Muscle of back (tissue), 11 donors: ENCODE measurements around the gene CTNNBL1. TPM values are rescaled to one million over a fixed set of nuclear protein-coding genes. Genes with fewer than 3 reads are reported as not detected.
"Not testable (repeated sequence)": the region's sequence is repeated elsewhere in the genome, so short reads cannot be mapped to it uniquely, and the experiment has no call there.

Source experiments
- DNase-seq, 3 donors: peaks; one replicate each; pipeline versions ENCODE4 v3.0.0 to v3.0.0-alpha.2; 2013
- polyA plus RNA-seq, 10 donors: library from polyadenylated mRNA; unstranded; fragments of 120-200 nt; gene quantifications; one replicate each; pipeline ENCODE4 v1.2.1, GENCODE V29; 2013; ENCODE audit not compliant: insufficient read length in 10 of 10

CTNNBL1 gene
- polyA plus RNA-seq, 10 donors, result 24.6 to 48.9 (median 30.3) TPM

DNA sequence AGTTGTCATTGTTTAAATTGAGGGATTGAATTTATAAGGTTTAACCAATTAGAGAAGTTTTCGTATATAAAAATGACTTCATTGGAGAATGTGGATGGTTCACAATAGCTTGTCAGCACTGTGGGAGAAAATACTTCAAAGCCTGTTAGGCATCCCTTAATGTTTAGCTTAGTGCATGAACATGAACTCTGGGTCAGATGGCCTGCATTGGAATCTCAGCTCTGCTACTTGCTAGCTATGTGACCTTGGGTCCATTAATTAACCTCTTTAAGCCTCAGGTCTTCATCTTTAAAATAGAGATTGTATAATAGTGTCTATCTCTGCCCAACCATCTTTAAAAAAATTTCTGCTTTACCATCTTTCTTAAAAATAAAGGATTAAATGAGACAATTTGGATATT, 11.1 kb downstream of the CTNNBL1 start:
- DNase-seq, result no peak

DNA sequence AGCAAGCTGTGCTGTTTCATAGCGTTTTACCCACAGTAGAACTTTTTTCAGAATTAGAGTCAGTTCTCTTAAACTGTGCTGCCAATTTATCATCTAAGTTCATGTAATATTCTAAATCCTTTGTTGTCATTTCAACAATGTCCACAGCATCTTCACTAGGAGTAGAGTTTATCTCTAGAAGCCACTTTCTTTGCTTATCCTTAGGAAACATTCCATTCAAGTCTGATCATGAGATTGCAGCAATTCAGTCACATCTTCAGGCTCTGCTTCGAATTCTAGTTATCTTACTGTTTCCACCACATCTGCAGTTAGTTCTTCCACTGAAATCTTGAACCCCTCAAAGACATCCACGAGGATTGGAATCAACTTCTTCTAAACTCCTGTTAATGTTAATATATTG, 12.5 kb downstream of the CTNNBL1 start:
- no peak for DNase-seq

DNA sequence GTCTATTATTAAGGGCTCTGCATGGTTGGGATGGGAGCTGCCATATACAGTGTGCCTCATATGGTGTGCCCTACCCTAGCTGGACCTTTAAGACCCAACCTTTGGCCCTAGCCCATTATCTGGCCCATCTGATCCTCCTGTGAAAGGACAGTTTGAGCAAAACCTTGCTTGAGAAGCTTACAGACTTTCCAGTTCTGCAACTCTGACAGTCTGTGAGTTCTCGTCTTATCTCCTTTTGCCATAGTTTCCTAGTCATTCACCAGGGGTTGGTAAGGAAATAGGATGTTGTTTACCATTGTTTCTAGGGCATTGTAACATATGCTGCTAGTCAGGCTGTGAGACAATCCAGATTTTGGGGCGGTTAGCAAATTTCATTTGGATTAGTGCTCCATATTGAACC, 17.2 kb downstream of the CTNNBL1 start:
- no peak for DNase-seq

DNA sequence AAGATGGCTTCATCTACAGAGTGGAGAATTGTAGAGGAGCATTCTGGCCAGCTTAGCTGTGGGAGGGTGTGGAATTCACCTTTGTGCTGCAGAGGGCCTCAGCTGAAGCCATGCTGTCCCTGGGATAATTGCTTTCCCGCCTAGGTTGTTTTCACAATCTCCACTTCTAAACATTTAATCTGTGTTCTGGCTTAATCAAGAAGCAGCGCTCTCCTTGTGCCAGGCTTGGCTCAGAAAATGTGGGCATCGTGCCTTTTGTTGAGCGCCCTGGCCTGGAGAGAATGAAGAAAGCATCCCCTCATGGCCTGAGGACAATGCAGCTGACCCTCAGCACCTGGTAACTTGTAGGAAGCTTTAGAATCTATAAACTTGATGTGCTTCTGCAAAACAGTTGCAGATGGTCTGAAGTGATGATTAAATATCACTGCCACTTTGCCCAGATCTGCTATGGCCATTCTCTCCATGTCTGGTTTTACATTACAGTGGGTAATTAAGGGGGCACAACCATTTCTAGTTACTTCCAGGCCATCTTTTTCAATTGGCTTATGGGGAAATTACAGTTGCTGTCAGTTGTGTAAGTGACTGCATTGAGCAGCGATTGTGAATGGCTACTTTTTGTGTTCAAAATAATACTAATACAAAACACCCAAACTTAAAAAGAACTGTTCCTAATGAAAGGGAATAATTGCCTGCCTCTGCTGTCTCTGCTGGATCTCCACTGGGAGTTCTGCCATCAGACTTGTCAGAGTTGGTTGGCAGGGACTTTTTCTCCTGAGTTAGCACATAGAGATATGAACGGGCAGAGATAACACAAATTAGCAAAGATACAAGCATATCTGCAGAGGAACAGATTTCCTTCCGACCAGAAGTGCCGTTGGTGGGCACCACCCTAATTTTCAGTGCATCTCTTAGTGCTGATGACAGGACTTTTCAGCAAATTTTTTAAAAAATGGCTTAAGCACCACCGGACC, 18.4 kb downstream of the CTNNBL1 start:
- DNase-seq, result no peak

DNA sequence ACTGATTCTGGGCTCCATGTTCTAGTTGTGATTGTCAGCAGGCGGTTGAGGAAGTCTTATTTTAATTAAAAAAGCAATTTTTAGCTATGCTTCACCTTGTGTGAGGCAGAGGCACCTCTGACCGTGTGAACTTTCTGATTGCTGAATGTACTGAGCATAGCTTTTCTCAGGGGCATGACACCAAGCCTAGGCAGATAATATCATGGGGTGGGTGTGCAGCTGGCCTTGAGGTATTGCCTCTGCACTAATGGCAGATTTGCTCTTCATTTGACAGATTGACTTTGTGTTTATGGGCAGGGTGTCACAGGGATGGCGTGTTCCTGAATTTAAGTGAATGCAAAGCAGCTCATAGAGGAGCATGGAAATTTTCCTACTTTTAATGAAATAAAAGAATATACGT, 19.6 kb downstream of the CTNNBL1 start:
- no peak for DNase-seq

DNA sequence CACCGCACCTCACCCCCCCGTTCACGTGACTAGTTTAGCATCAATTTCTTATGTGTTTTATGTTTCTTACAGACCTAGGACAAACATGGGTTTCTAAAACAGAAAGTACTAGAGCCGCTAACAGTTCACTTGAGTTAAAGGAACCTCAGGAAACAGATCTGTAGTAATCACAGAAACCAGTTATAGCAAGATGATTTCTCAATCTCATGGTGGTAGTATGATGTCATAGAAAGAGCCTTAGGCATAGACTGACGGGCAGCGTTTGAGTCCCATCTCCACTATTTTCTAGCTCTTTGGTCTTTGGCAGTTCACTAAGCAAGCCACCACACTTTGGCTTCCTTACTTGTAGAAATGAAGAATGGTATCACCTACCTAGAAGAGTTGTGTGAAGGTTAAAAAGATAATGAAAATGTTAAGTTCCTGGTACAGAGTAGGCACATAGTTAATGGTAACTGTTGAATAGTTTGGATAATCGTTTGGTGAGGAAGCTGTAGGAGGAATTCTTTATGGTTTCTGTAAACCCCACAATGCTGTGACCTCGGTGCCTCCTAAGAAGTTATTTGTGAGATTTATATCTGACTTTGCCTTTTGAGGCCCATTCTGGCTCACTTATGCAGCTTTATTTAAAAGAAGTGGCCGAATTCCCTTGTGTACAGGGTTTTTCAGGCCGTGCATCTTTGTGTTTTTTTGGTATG, 21.3 kb downstream of the CTNNBL1 start:
- no peak for DNase-seq

DNA sequence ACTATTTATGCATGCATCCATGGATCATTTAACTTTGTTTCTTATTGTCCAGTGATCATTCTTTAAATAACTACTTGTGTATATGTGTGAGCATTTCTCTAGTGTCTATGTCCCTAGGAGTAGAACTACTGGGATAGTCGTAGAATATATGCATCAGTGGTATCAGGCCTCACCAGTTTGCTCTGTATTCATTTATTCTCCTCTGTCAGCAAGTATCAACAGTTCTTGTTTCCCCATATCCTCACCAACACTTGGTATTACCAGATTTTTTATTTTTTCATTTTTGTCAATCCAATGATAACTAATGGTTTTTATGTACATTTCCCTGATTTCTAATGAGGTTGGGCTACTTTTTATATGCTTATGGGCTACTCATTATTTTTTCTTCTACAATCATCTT, 27.9 kb downstream of the CTNNBL1 start:
- DNase-seq, result no peak

DNA sequence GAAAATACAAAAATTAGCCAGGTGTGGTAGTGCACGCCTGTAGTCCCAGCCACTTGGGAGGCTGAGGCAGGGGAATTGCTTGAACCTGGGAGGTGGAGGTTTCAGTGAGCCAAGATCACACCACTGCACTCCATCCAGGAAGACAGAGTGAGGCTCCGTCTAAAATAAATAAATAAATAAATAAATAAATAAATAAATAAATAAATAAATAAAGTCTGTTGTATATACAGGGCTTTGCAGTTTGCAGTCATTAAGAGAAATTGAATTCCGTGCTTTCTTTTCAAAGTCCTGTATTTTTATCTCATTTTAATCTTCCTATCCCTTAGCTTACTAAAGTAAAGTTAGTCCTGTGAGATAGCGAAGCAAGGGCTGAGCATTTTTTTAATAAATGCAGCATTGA, 28.5 kb downstream of the CTNNBL1 start:
- not testable (repeated sequence) for DNase-seq

DNA sequence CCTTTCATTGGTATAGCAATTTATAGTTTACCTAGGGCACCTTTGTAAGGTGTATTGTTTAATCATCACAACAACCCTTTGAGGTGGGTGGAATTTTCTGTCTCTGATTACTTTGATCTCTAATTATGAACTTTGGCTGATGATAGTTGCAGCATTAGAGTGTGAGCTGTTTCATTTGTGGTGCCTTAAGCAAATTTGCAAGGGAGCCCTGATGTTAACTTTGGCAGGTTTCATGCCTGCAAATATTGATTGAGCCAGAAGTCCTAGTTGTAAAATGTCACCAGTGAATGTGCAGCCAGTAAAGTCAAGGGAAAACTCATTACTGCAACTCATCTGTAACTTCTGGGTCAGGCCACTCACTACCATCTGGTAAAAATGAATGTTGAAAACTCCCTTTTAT, 29.8 kb downstream of the CTNNBL1 start:
- no peak for DNase-seq

DNA sequence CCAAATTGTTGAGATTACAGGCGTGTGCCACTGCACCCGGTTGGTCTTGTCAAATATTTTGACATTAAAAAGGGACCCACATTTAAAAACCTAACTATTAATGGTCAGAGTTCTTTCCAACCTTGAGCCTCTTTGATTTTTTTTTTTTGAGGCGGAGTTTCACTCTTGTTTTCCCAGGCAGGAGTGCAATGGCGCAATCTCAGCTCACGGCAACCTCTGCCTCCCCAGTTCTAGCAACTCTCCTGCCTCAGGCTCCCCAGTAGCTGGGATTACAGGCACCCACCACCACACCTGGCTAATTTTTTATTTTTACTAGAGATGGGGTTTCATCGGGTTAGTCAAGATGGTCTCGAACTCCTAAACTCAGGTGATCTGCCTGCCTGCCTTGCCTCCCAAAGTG, 31.3 kb downstream of the CTNNBL1 start:
- DNase-seq, result no peak

DNA sequence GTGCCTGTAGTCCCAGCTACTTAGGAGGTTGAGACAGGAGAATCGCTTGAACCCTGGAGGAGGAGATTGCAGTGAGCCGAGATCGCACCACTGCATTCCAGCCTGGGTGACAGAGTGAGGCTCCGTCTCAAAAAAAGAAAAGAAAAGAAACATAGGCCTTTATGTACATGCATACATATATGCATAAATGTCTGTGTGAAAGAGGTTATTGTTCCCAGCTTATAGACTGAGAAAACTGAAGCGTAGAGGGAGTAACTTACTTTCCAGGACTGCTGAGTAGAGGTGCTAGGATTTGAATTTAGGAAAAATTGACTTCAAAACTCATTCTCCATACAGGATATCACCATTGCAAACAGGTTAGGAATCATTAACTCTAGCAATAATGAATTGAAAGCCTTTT, 32.0 kb downstream of the CTNNBL1 start:
- DNase-seq, result no peak

DNA sequence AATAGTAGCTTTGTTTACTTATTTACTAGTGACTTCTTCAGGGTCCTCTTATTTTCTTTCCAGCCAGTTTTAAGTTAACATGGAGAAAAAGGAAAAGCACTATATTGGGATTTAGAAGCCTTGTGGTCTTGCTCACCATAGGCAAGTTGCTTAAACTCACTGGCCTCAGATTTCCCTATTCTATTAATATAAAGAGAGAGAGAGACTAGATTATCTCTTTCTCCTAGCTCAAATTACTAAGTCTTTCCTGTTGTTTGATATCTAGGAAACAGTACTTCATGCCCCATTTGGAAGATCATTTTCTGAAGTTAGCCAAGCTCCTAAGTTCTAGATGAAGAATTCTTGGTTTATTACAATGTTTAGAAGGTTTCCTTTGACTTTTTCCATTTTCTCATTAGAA, 32.5 kb downstream of the CTNNBL1 start:
- DNase-seq, result no peak

DNA sequence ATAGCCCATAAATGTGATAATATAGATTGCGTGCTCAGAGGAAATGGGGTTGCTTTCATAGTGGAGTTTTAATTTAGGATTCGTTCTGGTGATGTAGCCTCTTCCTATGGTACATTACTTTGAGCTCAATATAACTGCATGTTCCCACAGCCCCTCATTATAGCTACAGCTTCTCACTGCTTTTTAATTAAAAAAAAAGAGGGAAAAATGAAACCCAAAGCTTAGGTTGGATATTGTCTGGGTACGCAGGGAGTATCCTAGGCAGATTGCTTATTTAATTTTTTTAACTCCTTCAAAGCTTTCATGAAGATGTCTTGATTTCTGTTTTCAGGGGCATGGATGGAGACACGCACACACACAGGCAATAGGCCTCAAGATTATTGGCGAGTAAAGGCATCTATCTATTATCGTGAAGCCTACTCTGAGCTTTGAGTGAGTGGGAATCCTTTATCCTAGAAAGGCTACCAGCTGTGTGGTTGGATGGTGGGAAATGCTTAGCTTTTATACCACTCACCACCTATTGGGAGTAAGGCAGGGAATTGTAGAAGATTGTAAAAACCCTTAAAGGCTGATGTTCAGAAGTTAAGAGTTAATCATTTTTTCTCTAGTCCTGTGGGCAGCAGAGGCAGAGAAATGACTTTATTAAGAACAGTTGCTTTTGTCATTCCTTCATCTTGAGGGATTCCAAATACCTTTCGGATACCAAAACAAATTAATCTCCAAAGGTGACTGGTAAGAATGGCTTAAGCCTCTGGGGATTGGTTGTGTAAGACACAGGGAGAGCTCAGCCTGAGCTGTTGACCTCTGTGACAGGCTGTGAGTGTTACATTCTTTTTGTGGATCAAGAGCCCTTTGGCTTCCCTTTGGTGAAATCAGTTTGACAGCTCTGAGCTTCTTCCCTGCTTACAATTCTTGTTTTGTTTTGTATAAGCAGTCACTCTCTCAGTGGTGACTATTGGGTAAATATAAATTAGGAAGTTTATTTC, 33.4 kb downstream of the CTNNBL1 start:
- no peak for DNase-seq

DNA sequence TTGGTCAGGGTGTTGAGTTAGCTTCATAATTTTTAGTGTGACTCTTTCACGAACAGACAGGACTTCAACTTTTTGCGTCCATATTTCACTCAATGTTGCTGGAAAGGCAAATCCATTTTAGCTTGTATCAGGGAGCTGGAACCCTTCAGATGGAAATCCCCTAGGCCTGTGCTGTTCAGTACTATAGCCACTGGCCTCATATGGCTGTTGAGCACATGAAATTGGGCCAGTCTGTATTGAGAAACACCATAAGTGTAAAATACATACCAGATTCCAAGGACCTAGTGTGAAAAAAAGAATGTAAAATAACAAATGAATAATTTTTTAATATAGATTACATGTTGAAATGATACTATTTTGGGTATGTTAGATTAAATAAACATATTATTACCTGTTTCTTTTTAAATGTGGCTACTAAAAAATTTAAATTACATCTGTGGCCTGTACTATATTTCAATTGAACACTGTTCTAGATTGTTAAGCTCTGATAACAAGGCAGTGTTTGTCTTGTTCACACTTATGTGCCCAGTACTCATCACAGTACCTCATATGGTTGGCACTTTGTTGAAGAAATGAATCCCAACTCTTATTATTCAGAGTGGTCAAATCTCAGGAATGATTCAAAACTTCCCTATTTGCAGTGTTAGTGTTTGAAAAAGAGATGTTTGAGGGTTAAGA, 34.3 kb downstream of the CTNNBL1 start:
- DNase-seq, result no peak

DNA sequence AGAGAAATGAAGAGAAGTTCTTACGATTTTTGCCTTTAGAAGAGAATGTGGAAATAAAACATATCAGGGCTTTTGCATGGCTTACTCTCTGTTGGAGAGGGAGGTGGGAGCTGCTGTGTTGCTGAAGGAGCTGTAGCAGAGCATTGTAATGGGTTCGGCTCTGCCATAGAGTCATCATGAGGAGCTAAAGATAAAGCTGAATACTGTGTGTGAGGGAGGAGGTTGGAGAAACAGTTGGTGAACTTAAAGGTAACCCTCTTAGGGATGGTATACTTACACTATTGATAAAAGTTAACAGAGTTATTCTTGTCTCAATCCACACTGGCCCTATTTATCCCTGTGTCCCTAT, 34.8 kb downstream of the CTNNBL1 start:
- DNase-seq, result no peak

DNA sequence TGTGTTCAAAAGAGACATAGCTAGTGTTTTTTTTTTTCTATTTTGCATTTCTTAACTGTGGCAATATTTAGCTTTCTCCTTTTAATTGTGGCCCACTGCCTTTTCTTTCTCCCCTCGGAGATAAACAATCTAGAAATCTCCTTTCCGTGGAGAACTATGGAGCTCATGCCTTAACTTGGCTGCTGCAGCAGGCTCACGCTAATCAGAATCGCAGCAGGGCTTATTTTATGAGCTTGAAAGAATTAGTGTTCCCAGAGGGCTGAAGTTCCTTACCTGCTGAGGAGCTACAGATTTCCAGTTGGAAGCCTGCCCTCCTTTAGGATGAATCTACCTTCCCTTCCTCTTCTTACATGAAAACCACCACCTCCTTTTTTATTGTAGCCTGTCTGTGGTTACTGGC, 35.6 kb downstream of the CTNNBL1 start:
- DNase-seq, result no peak

DNA sequence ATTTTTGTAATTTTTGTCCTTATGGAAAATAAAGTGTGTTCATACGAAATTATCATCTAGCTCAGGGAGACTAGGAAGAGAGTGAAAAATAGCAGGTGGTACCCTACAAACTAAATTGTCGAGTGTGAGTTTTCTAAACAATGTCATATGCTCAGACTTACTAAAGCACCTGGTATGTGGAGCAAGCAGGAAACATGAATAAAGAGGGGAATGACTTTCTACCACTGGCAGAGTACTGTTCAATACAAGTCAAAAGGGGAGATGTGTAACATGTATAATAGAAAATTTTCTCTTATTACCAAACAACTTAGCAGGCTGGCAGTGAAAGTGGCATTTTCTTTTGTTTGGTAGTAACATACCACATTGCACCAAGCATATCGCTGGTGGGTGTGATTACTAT, 36.1 kb downstream of the CTNNBL1 start:
- no peak for DNase-seq

DNA sequence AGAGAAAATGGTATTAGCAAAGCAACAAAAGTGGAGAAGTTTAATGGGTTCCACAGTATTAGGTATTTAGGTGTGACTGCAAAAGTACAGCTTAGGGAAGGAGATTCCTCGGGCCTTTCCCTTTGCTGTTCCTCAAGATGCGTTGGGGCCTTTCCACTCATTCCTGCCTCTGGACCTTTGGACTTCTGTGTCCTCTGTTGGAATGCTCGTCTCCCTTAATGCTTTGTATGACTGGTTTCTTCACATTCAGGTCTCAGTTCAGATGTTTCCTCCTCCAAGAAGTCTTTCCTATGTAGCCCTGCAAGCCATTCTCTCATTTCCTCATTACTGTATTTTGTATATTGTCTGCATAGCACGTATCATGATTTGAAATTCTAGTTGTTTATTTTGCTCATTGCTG, 39.6 kb downstream of the CTNNBL1 start:
- no peak for DNase-seq

DNA sequence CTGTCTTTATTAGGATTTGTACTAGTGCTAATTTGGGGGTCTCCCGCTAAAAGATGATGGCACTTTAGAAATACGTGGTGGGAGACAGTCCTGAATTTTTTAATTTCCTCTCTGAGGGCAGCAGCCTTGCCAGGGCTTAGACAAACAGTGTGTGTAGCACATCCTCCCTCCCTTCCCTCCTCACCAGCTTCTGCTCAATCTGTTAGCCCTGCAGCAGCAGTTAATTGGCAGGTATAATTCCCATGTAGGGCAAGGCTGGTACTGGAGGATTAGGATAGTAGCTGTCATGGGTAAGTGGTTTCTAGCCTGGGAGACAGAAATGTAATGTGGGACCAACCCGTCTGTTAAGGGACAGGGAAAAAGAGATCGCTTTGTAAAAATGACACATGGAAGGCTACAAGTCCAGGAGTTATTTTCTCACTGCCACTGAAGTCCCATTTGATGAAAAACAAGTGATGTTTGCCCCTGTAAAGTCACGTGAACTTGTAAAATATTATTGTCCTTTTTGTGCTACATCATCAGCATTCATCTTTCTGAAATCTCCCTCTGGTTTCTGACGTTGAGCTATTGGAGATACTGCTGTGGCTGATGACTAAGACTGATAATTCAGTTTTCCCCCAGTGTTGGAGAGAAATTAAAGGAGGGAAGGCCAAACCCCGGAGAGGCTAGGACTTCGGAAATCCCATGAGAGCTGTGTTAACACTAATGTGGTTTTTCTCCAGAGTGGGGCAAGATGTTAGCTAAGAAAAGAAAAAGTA, 40.6 kb downstream of the CTNNBL1 start:
- DNase-seq, result peak in 1 of 3 donors; percentile 47

DNA sequence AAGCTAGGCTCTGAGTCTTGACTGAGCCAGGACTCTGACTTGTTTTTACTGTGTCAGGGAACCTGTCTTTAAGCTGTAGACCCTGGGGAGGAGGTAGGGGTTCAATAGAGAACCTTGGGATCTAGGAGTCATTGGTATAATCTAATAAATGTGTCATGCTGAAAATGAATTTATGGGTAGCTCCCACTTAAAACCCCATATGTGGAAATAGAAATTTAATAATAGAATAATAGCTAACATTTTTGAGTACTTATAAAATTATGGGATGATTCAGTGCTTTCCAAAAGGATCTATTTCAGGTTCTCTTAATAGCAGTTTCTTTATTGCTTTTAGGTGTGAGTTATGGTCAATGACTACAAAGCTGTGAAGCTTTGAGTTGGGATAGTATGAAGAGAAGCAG, 41.7 kb downstream of the CTNNBL1 start:
- no peak for DNase-seq

DNA sequence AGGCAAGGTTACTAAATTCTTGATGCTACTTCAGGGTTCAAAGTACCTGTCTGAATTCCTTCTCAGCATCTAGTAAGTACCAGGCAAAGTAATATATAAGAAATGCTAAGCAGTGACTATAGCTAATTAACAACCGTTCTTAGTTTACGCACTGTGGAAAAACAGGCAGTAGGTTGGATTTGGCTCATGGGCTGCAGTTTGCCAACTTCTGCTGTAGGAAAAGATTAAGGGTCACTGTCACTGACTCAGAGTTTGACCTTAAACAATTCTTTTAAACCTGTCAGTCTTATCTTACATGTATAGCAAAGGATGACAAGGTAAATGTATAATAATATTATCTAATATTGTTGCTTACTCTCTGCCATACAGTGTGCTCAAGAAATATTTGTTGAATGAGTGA, 42.3 kb downstream of the CTNNBL1 start:
- no peak for DNase-seq
